ENCODE results near the gene IER3. TPM values are rescaled to one million over a fixed set of nuclear protein-coding genes. Genes with fewer than 3 reads are reported as not detected.

The IER3 gene
- polyA plus RNA-seq, 3 donors: 30.6 to 188 (median 53.2) TPM

- H3K27ac ChIP-seq (ENCODE audit: low read depth in 1 of 2, low read length in 2 of 2): peak within 1 kb of the TSS; percentile 64 to 87
- H4K20me1 ChIP-seq (ENCODE audit: insufficient read depth, low read length): peaks cover 54% of the 10 kb centered on the region
- H3K27ac Mint-ChIP-seq: peak within 1 kb of the TSS; percentile 94 to 99 (median 97)
- peaks cover 0 to 3% (median 0%) of the 10 kb centered on the region in 7 donors for H3K9me3 Mint-ChIP-seq
- peaks cover 33 to 34% of the 10 kb centered on the region in 2 donors for H3K36me3 Mint-ChIP-seq
- 0% methylated on average over 66 of the region's 66 CpGs for WGBS (ENCODE audit: insufficient coverage)
- intact Hi-C loops (cut with micrococcal nuclease): loop anchor here (2.0 to 10.0 kb wide), 7 partner anchors 35 to 342 kb away; partner anchors contain the start of genes MRPS18B (in 1 of the 2) and PPP1R10 (in 1 of the 2)
- H3K27me3 Mint-ChIP-seq (ENCODE audit: low read depth in 3 of 3): peaks cover 5 to 12% (median 5%) of the 10 kb centered on the region in 3 donors
- H3K4me1 Mint-ChIP-seq: peaks cover 45% of the 10 kb centered on the region
- H3K4me3 ChIP-seq (replicated peaks in 1 of 3; ENCODE audit: low read depth in 2 of 3, low read length in 3 of 3): peak within 1 kb of the TSS; percentile 82 to 97 (median 90)
- TF ChIP-seq, protein P1, sequence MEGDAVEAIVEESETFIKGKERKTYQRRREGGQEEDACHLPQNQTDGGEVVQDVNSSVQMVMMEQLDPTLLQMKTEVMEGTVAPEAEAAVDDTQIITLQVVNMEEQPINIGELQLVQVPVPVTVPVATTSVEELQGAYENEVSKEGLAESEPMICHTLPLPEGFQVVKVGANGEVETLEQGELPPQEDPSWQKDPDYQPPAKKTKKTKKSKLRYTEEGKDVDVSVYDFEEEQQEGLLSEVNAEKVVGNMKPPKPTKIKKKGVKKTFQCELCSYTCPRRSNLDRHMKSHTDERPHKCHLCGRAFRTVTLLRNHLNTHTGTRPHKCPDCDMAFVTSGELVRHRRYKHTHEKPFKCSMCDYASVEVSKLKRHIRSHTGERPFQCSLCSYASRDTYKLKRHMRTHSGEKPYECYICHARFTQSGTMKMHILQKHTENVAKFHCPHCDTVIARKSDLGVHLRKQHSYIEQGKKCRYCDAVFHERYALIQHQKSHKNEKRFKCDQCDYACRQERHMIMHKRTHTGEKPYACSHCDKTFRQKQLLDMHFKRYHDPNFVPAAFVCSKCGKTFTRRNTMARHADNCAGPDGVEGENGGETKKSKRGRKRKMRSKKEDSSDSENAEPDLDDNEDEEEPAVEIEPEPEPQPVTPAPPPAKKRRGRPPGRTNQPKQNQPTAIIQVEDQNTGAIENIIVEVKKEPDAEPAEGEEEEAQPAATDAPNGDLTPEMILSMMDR (IDR thresholded peaks at IDR 0.05): no peak
- H3K4me3 Mint-ChIP-seq: peak within 1 kb of the TSS; percentile 99
- H3K9ac ChIP-seq (ENCODE audit: insufficient read depth, low read length, poor library complexity, severe bottlenecking): peak within 1 kb of the TSS; percentile 84
- H2AFZ ChIP-seq (ENCODE audit: insufficient read depth, low read depth, low read length, poor library complexity, severe bottlenecking): peak within 1 kb of the TSS; percentile 80
- no peaks in the 10 kb centered on the region for H3K9me3 ChIP-seq (replicated peaks in 1 of 2; ENCODE audit: control insufficient read depth in 1 of 2, insufficient read depth in 1 of 2, low read length in 2 of 2)
- peaks cover 0 to 4% of the 10 kb centered on the region in 2 donors for H3K27me3 ChIP-seq (ENCODE audit: control insufficient read depth in 2 of 2, insufficient read depth in 2 of 2, low read length in 2 of 2)
- H3K79me2 ChIP-seq (ENCODE audit: insufficient read depth, low read length): peaks cover 43% of the 10 kb centered on the region
- H3K4me2 ChIP-seq (replicated peaks; ENCODE audit: extremely low read depth, low read length, poor library complexity, severe bottlenecking): peak within 1 kb of the TSS; percentile 96
- peak; percentile 95 to 98 (median 96) for DNase-seq
- peaks cover 22 to 49% of the 10 kb centered on the region in 2 donors for H3K4me1 ChIP-seq (ENCODE audit: control insufficient read depth in 1 of 2, insufficient read depth in 2 of 2, low read length in 2 of 2)
- peaks cover 19 to 34% of the 10 kb centered on the region in 2 donors for H3K36me3 ChIP-seq (replicated peaks in 1 of 2; ENCODE audit: control insufficient read depth in 1 of 2, insufficient read depth in 2 of 2, low read length in 2 of 2)
Measured at GRCh38 chr6:30742316-30743098, 1.8 kb downstream of the IER3 start, which contains the start of gene FLOT1. TSS of gene FLOT1 (minus strand) at chr6:30742687. CDS start at chr6:30742189, 498 bp downstream.

DNA sequence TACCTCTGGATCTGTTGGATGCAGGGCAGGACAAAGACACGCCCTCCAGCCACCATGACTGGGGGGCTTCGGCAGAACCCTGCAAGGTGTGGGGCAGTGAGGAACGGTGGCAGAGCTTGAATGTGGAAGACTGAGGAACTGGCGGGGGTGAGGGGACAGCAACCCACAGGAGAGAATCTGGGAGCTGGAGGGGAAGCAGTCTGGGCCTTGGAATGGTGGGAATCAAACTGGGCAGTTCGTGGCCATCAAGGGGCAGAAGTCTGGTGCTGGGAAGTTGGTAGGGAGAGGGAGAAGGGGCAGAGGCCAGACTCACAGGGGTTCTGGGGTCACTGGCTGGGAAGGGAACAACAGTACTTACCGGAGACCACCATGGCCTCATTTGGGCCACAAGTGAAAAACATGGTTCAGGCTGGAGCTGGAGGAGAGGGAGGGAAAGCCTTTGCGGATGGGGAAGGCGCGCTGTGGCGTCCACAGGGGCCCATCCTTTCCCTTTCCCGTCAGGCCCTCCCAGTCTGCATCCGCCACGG, 2.5 kb downstream of the IER3 start:
- peak overlapping the region; percentile 80 for H2AFZ ChIP-seq (ENCODE audit: insufficient read depth, low read depth, low read length, poor library complexity, severe bottlenecking)
- intact Hi-C loops (cut with micrococcal nuclease): loop anchor here (2.0 to 10.0 kb wide), 7 partner anchors 35 to 343 kb away; partner anchors contain the start of genes MRPS18B (in 1 of the 2) and PPP1R10 (in 1 of the 2)
- Mint-ChIP-seq H3K27me3 (ENCODE audit: low read depth in 3 of 3) (peaks cover 3 to 5% (median 5%) of the 10 kb centered on the region in 3 donors), H3K4me3 (peak overlapping the region; percentile 92 to 99), H3K9me3 (peaks cover 0 to 3% (median 0%) of the 10 kb centered on the region in 7 donors), H3K36me3 (peaks cover 36 to 38% of the 10 kb centered on the region in 2 donors), H3K4me1 (peaks cover 52% of the 10 kb centered on the region), H3K27ac (peak overlapping the region; percentile 51 to 99 (median 79))
- peak overlapping the region; percentile 11 to 74 for H3K27ac ChIP-seq (ENCODE audit: low read depth in 1 of 2, low read length in 2 of 2)
- peaks cover 0 to 4% of the 10 kb centered on the region in 2 donors for H3K27me3 ChIP-seq (ENCODE audit: control insufficient read depth in 2 of 2, insufficient read depth in 2 of 2, low read length in 2 of 2)
- DNase-seq: no peak
- peak overlapping the region; percentile 82 to 97 (median 90) for H3K4me3 ChIP-seq (replicated peaks in 1 of 3; ENCODE audit: low read depth in 2 of 3, low read length in 3 of 3)
- WGBS (ENCODE audit: insufficient coverage): 11% methylated on average over 9 of the region's 13 CpGs
- H3K36me3 ChIP-seq (replicated peaks in 1 of 2; ENCODE audit: control insufficient read depth in 1 of 2, insufficient read depth in 2 of 2, low read length in 2 of 2): peaks cover 19 to 34% of the 10 kb centered on the region in 2 donors
- H4K20me1 ChIP-seq (ENCODE audit: insufficient read depth, low read length): peaks cover 60% of the 10 kb centered on the region
- H3K4me1 ChIP-seq (ENCODE audit: control insufficient read depth in 1 of 2, insufficient read depth in 2 of 2, low read length in 2 of 2): peaks cover 29 to 56% of the 10 kb centered on the region in 2 donors
- H3K9ac ChIP-seq (ENCODE audit: insufficient read depth, low read length, poor library complexity, severe bottlenecking): peak overlapping the region; percentile 74
- H3K9me3 ChIP-seq (replicated peaks in 1 of 2; ENCODE audit: control insufficient read depth in 1 of 2, insufficient read depth in 1 of 2, low read length in 2 of 2): no peaks in the 10 kb centered on the region
- H3K4me2 ChIP-seq (replicated peaks; ENCODE audit: extremely low read depth, low read length, poor library complexity, severe bottlenecking): peak overlapping the region; percentile 96
- TF ChIP-seq, protein P1 (IDR thresholded peaks at IDR 0.05): no peak
- peaks cover 43% of the 10 kb centered on the region for H3K79me2 ChIP-seq (ENCODE audit: insufficient read depth, low read length)
